ENCODE data around the gene RAB34.

The RAB34 gene

GRCh38 chr17:28675490-28675889 lies 42.2 kb downstream of the RAB34 start:
- DNase-seq: no peak

GRCh38 chr17:28669918-28670317 lies 47.8 kb downstream of the RAB34 start:
- no peak for DNase-seq

GRCh38 chr17:28667870-28668269 lies 49.8 kb downstream of the RAB34 start:
- no peak for DNase-seq

- DNase-seq: no peak
Measured at GRCh38 chr17:28665994-28666393, 51.7 kb downstream of the RAB34 start.
